IMR-90 (cell line): ENCODE measurements around the gene MKKS.

Experiments
- CEBPB ChIP-seq: IDR thresholded peaks from 2 replicates; pipeline ENCODE4 v1.6.1; 2012; ENCODE audit warnings: low read depth, low read length, improper control_type of control experiment
- CHD1 ChIP-seq: IDR thresholded peaks from 2 replicates; pipeline ENCODE4 v1.6.1; 2012; ENCODE audit warnings: low read depth, low read length, improper control_type of control experiment
- CTCF ChIP-seq: conservative IDR thresholded peaks from 2 replicates; pipeline ENCODE4 v1.5.1; 2012; ENCODE audit warnings: mild to moderate bottlenecking, low read depth, low read length, improper control_type of control experiment
- FOS ChIP-seq: fragments of 150-350 bp; IDR thresholded peaks from 2 replicates; pipeline ENCODE4 v1.6.1; 2016; ENCODE audit warnings: low read depth, low read length
- MAZ ChIP-seq: IDR thresholded peaks from 2 replicates; pipeline ENCODE4 v1.6.1; 2012; ENCODE audit warnings: low read depth, mild to moderate bottlenecking, low read length, improper control_type of control experiment, moderate library complexity, borderline replicate concordance
- MXI1 ChIP-seq: IDR thresholded peaks from 2 replicates; pipeline ENCODE4 v1.6.1; 2012; ENCODE audit warnings: low read depth, mild to moderate bottlenecking, low read length, moderate library complexity, borderline replicate concordance
- POLR2A ChIP-seq: IDR thresholded peaks from 2 replicates; pipeline ENCODE4 v1.6.1; 2012; ENCODE audit warnings: mild to moderate bottlenecking, low read depth, low read length
- RAD21 ChIP-seq: IDR thresholded peaks from 2 replicates; pipeline ENCODE4 v1.6.1; 2012; ENCODE audit warnings: low read length, improper control_type of control experiment
- TF ChIP-seq, protein P1 (sequence below): fragments of 150-350 bp; IDR thresholded peaks from 2 replicates; pipeline ENCODE4 v1.6.1; 2017; ENCODE audit warnings: mild to moderate bottlenecking, antibody characterized with exemption, low read length, low read depth

- no peak for TF ChIP-seq CTCF
- TF ChIP-seq CHD1: no peak
- no peak for TF ChIP-seq MXI1
- no peak for TF ChIP-seq POLR2A
- TF ChIP-seq MAZ: no peak
- TF ChIP-seq, protein P1, sequence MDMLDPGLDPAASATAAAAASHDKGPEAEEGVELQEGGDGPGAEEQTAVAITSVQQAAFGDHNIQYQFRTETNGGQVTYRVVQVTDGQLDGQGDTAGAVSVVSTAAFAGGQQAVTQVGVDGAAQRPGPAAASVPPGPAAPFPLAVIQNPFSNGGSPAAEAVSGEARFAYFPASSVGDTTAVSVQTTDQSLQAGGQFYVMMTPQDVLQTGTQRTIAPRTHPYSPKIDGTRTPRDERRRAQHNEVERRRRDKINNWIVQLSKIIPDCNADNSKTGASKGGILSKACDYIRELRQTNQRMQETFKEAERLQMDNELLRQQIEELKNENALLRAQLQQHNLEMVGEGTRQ: no peak
- no peak for TF ChIP-seq FOS
- TF ChIP-seq RAD21: no peak
- no peak for TF ChIP-seq CEBPB
Observed at GRCh38 chr20:10419550-10420133, 14.4 kb downstream of the MKKS start.
